Skin epidermis (tissue), 12 donors: Measurements from ENCODE around the gene DNAH11.
"Not testable (repeated sequence)": the region's sequence is repeated elsewhere in the genome, so short reads cannot be mapped to it uniquely, and the experiment has no call there.

Source experiments
- H3K27ac ChIP-seq, 21 experiments: fragments of 200-600 bp; sonication (generic) in 11 of 21; one replicate each; pipeline ENCODE4 v1.5.0; 2020; ENCODE audit warnings: mild to moderate bottlenecking in 3 of 21, inconsistent platforms in 2 of 21, moderate library complexity in 2 of 21
- H3K4me3 ChIP-seq, 7 experiments: fragments of 200-600 bp; sonication (generic) in 2 of 7; one replicate each; pipeline ENCODE4 v1.5.0; 2020; ENCODE audit warnings: inconsistent platforms in 2 of 7, mild to moderate bottlenecking in 2 of 7, moderate library complexity in 1 of 7

Gene DNAH11

GRCh38 chr7:21542891-21543527, at the start of gene DNAH11:
Gene DNAH11 (plus strand): TSS chr7:21543039. CDS start chr7:21543246, 207 bp downstream.
- no peak within 1 kb of the TSS for H3K27ac ChIP-seq

DNA sequence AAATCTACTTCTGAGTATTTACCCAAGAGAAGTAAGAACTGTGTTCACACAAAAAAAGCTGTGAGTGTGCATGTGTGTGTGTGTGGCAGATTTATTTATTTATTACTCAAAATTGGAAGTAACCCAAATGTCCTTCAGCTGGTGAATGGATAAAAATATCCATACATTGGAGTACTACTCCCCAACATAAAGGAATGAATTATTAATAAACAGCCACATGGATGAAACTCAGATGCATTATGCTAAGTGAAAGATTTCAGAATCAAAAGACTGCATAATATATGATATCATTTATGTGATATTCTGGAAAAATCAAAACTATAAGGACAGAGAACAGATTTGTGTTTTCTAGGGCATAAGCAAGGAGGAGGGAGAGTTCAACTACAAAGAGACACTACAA, 47.1 kb upstream of the DNAH11 start:
- H3K27ac ChIP-seq: no peak overlapping the region
- no peak overlapping the region for H3K4me3 ChIP-seq

More at GRCh38 chr7:21542891-21543527, at the start of gene DNAH11:
- peak within 1 kb of the TSS; percentile 7 to 45 (median 24) for H3K4me3 ChIP-seq

GRCh38 chr7:21497072-21497471, 45.8 kb upstream of the DNAH11 start:
- Histone ChIP-seq H3K4me3 (no peak overlapping the region), H3K27ac (no peak overlapping the region)

GRCh38 chr7:21500117-21500832, 42.6 kb upstream of the DNAH11 start:
- Histone ChIP-seq H3K4me3 (no peak overlapping the region), H3K27ac (no peak overlapping the region)

DNA sequence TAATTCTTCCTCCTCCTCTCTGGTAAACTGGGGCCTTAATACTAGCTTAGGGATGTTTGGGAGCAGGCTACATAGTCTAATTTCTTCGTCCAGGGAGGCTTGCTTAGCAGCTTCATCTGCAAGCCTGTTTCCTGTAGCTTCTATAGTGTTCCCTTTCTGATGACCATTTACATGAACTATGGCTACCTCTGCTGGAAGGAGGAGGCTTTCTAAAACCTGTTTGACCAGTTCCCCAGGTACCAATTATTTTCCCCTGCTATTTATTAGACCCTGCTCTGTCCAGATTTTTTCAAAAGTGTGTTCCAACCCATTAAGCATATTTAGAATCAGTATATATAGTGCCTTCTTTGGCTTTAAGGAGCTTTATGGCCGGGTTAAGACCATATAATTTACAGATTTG, 38.8 kb upstream of the DNAH11 start:
- no peak overlapping the region for H3K4me3 ChIP-seq
- H3K27ac ChIP-seq: no peak overlapping the region

DNA sequence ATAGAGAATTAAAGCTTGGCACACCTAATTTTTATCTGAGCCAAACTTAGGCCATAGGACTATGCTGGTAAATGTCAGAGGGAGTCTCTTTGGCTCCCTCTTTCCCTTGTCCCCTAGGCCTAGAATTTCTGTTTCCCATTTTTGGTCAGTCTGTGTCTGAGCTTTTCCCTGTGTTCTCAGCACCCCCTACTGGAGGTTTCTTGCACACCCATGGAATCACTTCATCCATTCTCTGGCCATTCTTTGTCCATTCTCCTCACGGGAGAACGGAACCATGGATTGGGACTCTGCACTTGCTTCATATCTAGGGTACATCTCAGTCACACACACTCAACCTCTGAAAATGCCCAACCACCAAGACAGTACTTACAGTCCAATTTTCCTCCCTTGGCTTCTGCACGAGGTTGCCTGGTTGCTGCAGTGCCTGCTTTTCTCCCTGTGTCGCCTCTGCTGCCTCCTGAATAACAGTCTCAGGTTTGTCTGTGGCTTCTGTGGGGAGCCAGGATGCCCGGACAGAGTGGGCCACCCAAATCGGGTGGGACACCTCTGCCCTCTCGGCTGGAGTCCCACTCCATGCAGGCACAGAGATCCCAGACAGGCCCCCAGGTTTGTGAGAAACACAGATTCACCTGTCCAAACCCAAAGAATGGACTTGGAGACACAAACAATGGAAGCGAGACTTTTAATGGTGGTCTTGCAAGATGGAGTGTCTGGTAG, 35.1 kb upstream of the DNAH11 start:
- no peak overlapping the region for H3K4me3 ChIP-seq
- no peak overlapping the region for H3K27ac ChIP-seq

GRCh38 chr7:21508538-21508937, 34.3 kb upstream of the DNAH11 start:
- Histone ChIP-seq H3K27ac (no peak overlapping the region), H3K4me3 (no peak overlapping the region)

DNA sequence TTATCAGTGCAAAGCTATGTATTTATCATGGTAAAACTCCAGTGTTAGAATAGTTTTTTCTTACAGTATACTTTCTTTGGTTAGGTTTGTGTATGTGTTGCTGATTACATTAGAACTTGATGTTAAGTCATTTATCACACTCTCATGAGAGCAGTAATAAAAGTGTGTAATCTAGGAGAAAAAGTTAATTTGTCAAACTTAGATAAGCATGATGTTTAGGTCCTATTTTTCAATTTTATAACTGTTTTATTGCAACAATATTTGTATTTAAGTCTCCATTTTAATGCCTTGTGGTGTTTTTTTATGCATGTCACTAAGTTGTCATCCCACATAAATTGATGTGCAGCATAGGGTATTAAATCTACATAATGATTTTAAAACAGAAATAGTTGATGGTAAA, 28.8 kb upstream of the DNAH11 start:
- Histone ChIP-seq H3K27ac (no peak overlapping the region), H3K4me3 (no peak overlapping the region)

DNA sequence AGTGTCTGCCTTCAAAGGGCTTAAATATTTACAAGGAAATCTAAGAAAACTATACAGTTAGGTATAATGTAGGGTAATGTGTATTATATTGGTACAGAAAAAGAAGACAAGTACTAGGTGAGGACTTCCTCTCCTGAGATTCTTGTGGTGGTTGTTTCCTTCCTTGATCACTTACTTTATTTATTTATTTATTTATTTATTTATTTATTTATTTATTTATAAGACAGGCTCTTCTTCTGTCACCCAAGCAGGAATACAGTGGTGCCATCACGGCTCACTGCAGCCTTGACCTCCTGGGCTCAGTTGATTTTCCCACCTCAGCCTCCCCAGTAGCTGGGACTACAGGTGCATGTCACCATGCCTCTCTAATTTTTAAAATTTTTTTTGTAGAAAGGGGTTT, 18.2 kb upstream of the DNAH11 start:
- Histone ChIP-seq H3K4me3 (no peak overlapping the region), H3K27ac (no peak overlapping the region)

- Histone ChIP-seq H3K4me3 (no peak overlapping the region), H3K27ac (no peak overlapping the region)
Observed at GRCh38 chr7:21526007-21526406, 16.8 kb upstream of the DNAH11 start.

DNA sequence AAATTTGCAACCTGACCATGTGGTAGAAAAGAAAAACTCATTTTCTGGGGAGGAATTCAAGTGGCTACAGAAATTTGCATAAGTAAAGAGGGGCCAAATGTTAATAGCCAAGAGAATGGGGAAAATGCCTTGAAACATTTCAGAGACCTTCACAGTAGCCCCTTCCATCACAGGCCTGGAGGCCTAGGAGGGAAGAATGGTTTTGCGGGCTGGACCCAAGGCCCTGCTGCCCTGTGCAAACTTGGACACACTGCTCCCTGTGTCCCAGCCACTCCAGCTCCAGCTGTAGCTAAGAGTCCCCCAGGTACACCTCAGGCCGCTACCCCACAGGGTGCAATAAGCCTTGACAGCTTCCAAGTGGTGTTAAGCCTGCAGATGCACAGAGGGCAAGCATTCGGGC, 16.4 kb upstream of the DNAH11 start:
- Histone ChIP-seq H3K4me3 (no peak overlapping the region), H3K27ac (no peak overlapping the region)

- not testable (repeated sequence) for H3K4me3 ChIP-seq, H3K27ac ChIP-seq
Observed at GRCh38 chr7:21532485-21532884, 10.4 kb upstream of the DNAH11 start.

DNA sequence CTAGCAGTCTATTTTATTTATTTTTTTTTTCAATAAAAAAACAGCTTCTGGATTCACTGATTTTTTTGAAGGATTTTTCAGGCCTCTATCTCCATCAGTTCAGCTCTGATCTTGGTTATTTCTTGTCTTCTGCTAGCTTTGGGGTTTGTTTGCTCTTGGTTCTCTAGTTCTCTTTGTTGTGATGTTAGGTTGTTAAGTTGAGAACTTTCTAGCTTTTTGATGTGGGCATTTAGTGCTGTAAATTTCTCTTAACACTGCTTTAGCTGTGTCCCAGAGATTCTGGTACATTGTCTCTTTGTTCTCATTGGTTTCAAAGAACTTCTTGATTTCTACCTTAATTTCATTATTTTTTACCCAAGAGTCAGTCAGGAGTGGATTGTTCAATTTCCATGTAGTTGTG, 9.2 kb upstream of the DNAH11 start:
- not testable (repeated sequence) for H3K4me3 ChIP-seq, H3K27ac ChIP-seq

DNA sequence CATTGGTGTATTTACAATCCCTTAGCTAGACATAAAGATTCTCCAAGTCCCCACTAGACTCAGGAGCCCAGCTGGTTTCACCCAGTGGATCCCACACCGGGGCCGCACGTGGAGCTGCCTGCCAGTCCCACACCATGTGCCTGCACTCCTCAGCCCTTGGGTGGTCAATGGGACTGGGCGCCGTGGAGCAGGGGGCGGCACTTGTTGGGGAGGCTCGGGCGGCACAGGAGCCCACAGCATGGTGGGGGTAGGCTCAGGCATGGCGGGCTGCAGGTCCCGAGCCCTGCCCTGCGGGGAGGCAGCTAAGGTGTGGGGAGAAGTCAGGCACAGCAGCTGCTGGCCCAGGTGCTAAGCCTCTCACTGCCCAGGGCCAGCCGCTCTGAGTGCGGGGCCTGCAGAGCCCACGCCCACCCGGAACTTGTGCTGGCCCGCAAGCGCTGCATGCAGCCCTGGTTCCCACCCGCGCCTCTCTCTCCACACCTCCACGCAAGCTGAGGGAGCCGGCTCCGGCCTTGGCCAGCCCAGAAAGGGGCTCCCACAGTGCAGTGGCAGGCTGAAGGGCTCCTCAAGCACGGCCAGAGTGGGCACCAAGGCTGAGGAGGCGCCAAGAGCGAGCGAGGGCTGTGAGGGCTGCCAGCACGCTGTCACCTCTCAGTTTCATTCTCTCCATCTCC, 6.3 kb upstream of the DNAH11 start:
- H3K27ac ChIP-seq, H3K4me3 ChIP-seq: not testable (repeated sequence)

DNA sequence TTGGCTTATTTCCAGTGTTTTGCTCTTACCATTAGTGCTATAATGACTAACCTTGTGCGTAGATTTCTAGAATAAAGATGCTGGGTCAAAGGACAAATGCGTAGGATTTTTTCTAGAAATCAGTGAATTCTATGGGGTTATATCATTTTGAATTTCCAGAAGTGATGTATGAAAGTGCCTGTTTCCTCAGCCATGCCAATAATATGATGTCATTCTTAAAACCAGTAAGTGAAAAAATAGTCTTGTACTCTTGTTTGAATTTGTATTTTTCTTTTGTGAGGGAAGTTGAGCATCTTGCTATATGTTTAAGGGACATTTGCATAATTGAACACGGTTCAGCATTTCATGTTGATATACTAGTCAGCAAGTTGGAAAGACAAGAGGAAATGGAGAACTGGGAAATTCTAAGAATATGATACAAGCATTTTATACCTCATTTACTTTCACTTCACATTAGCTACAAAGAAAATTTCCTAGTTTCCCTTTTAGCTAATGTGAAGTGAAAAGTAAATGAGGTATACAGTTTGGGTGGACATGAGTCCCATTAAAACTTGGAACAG, 3.8 kb upstream of the DNAH11 start:
- Histone ChIP-seq H3K4me3 (no peak overlapping the region), H3K27ac (no peak overlapping the region)

- H3K27ac ChIP-seq: no peak overlapping the region
Observed at GRCh38 chr7:21543528-21544302, 876 bp downstream of the DNAH11 start.

GRCh38 chr7:21544303-21544656, 1.4 kb downstream of the DNAH11 start:
- no peak overlapping the region for H3K27ac ChIP-seq
- no peak overlapping the region for H3K4me3 ChIP-seq

More at GRCh38 chr7:21543528-21544302, 876 bp downstream of the DNAH11 start:
- H3K4me3 ChIP-seq: peak overlapping the region in 6 of 7 experiments; percentile 7 to 45 (median 28)

DNA sequence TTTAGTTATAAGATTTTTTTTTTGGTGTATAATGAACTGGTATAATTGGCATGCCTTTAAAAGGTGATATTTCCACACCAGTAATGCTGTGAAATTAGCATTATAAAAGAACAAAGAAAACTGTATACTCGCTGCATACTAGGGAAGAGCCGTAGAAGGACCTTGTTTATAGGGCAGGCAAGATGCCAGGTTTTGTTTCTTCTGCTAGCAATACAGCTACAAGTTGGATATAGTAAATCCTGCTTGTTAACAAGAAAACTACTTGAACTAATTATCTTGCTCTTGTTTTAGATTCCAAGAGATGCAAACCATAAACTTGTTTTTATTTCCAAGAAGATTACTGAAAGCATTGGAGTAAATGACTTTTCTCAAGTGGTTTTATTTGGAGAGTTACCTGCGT, 1.9 kb downstream of the DNAH11 start:
- Histone ChIP-seq H3K4me3 (no peak overlapping the region), H3K27ac (no peak overlapping the region)

GRCh38 chr7:21547501-21547900, 4.7 kb downstream of the DNAH11 start:
- no peak overlapping the region for H3K27ac ChIP-seq

More at GRCh38 chr7:21547501-21547900, 4.7 kb downstream of the DNAH11 start:
- H3K4me3 ChIP-seq: no peak overlapping the region
